Glutamatergic neuron (in vitro differentiated cells): ENCODE results near the gene MACROD2. TPM values are rescaled to one million over a fixed set of nuclear protein-coding genes. Genes with fewer than 3 reads are reported as not detected.

Experiments
- DNase-seq: peaks from one replicate; pipeline ENCODE4 v3.0.0; 2022
- H3K27ac Mint-ChIP-seq: one replicate; pipeline ENCODE4 v1.8.0; 2020; ENCODE audit warnings: mild to moderate bottlenecking, mixed read lengths, inconsistent platforms; ENCODE audit not compliant: unreplicated experiment
- H3K27me3 Mint-ChIP-seq: one replicate; pipeline ENCODE4 v1.8.0; 2020; ENCODE audit warnings: mild to moderate bottlenecking, moderate library complexity, mixed read lengths, inconsistent platforms; ENCODE audit not compliant: unreplicated experiment
- H3K36me3 Mint-ChIP-seq: one replicate; pipeline ENCODE4 v1.8.0; 2020; ENCODE audit warnings: mild to moderate bottlenecking, mixed read lengths, inconsistent platforms; ENCODE audit not compliant: unreplicated experiment
- H3K4me1 Mint-ChIP-seq: one replicate; pipeline ENCODE4 v1.8.0; 2020; ENCODE audit warnings: mild to moderate bottlenecking, low read depth, mixed read lengths, inconsistent platforms; ENCODE audit not compliant: unreplicated experiment
- H3K4me3 Mint-ChIP-seq: one replicate; pipeline ENCODE4 v1.8.0; 2020; ENCODE audit warnings: mild to moderate bottlenecking, mixed read lengths, inconsistent platforms; ENCODE audit not compliant: unreplicated experiment
- H3K9me3 Mint-ChIP-seq: one replicate; pipeline ENCODE4 v1.8.0; 2020; ENCODE audit warnings: mild to moderate bottlenecking, moderate library complexity, mixed read lengths, inconsistent platforms; ENCODE audit not compliant: unreplicated experiment
- total RNA-seq: library from RNA; stranded (reverse); fragmentation: NEBNext Ultra II Directional; extraction: Animal tissue kit (Norgen Biotek cat#: 25700); gene quantifications from one replicate; pipeline ENCODE4 v1.2.1, GENCODE V29; 2021; ENCODE audit not compliant: unreplicated experiment
- TF ChIP-seq, protein P1 (sequence below): fragments of 200-600 bp; sonication (generic); IDR thresholded peaks from one replicate; pipeline ENCODE4 v1.5.0; 2021; ENCODE audit not compliant: partially characterized antibody, unreplicated experiment

Gene MACROD2
- total RNA-seq, 1 donor from 2014 or later = 8.7 TPM

- no peaks in the 10 kb centered on the region for H3K9me3 Mint-ChIP-seq
- H3K36me3 Mint-ChIP-seq = no peaks in the 10 kb centered on the region
- H3K4me1 Mint-ChIP-seq = peaks cover 4% of the 10 kb centered on the region
- no peak for DNase-seq
- TF ChIP-seq, protein P1, sequence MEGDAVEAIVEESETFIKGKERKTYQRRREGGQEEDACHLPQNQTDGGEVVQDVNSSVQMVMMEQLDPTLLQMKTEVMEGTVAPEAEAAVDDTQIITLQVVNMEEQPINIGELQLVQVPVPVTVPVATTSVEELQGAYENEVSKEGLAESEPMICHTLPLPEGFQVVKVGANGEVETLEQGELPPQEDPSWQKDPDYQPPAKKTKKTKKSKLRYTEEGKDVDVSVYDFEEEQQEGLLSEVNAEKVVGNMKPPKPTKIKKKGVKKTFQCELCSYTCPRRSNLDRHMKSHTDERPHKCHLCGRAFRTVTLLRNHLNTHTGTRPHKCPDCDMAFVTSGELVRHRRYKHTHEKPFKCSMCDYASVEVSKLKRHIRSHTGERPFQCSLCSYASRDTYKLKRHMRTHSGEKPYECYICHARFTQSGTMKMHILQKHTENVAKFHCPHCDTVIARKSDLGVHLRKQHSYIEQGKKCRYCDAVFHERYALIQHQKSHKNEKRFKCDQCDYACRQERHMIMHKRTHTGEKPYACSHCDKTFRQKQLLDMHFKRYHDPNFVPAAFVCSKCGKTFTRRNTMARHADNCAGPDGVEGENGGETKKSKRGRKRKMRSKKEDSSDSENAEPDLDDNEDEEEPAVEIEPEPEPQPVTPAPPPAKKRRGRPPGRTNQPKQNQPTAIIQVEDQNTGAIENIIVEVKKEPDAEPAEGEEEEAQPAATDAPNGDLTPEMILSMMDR = no peak
- H3K27me3 Mint-ChIP-seq = peaks cover 1% of the 10 kb centered on the region
- no peak overlapping the region for H3K27ac Mint-ChIP-seq
- H3K4me3 Mint-ChIP-seq = no peak overlapping the region
Observed at GRCh38 chr20:15673206-15673605, 1677.9 kb downstream of the MACROD2 start.

- DNase-seq = no peak
- Mint-ChIP-seq H3K4me1 (peaks cover 4% of the 10 kb centered on the region), H3K9me3 (no peaks in the 10 kb centered on the region), H3K4me3 (no peak overlapping the region), H3K36me3 (no peaks in the 10 kb centered on the region), H3K27me3 (peaks cover 1% of the 10 kb centered on the region), H3K27ac (no peak overlapping the region)
- TF ChIP-seq, protein P1 = no peak
Observed at GRCh38 chr20:15674253-15675060, 1679.1 kb downstream of the MACROD2 start.

DNA sequence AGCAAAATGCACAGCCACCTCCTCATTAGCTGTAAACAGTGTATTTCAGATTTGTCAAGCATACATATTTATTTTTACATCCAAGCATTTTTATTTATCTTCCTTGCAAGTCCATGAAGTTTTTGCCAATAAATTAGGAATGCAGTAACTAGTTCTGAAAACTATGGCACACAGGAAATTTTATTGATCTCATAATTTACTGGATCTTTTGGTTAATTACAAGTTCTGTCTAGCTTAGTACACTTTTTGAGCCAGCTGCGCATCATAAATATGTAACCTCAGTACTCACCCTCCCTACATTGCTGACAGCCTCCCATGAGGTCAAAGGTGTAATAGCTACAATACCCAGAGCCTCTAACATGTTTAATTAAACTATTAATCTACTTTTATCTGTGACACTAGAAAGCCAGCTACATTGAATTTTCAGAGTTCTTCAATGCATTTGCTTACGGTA is 1679.8 kb downstream of the MACROD2 start:
- Mint-ChIP-seq H3K9me3 (no peaks in the 10 kb centered on the region), H3K4me3 (no peak overlapping the region), H3K27me3 (peaks cover 1% of the 10 kb centered on the region), H3K4me1 (peaks cover 4% of the 10 kb centered on the region), H3K27ac (no peak overlapping the region), H3K36me3 (no peaks in the 10 kb centered on the region)
- TF ChIP-seq, protein P1 = no peak
- no peak for DNase-seq

- Mint-ChIP-seq H3K27me3 (peaks cover 1% of the 10 kb centered on the region), H3K4me1 (peaks cover 4% of the 10 kb centered on the region), H3K36me3 (no peaks in the 10 kb centered on the region), H3K27ac (no peak overlapping the region), H3K9me3 (no peaks in the 10 kb centered on the region), H3K4me3 (no peak overlapping the region)
- DNase-seq = no peak
- TF ChIP-seq, protein P1 = no peak
Observed at GRCh38 chr20:15675813-15676484, 1680.6 kb downstream of the MACROD2 start.

- Mint-ChIP-seq H3K27ac (no peak overlapping the region), H3K36me3 (no peaks in the 10 kb centered on the region), H3K9me3 (no peaks in the 10 kb centered on the region), H3K27me3 (peaks cover 1% of the 10 kb centered on the region), H3K4me1 (peaks cover 4% of the 10 kb centered on the region), H3K4me3 (no peak overlapping the region)
- no peak for DNase-seq
- TF ChIP-seq, protein P1 = no peak
Observed at GRCh38 chr20:15676815-15677214, 1681.5 kb downstream of the MACROD2 start.
